Rectal smooth muscle tissue (tissue), 1 donor: ENCODE results near the gene JAGN1.
A peak's percentile ranks its signal among the peaks of the same experiment; 100 is the strongest.

Source experiments
- H3K27ac ChIP-seq: one replicate; pipeline ENCODE4 v1.7.0; 2013; ENCODE audit warnings: low read depth, low read length, inconsistent platforms
- H3K27me3 ChIP-seq: one replicate; pipeline ENCODE4 v1.7.0; 2013; ENCODE audit warnings: low read length; ENCODE audit not compliant: control insufficient read depth, insufficient read depth
- H3K36me3 ChIP-seq: one replicate; pipeline ENCODE4 v1.7.0; 2013; ENCODE audit warnings: low read length; ENCODE audit not compliant: control insufficient read depth, insufficient read depth
- H3K4me1 ChIP-seq: one replicate; pipeline ENCODE4 v1.7.0; 2013; ENCODE audit warnings: low read length; ENCODE audit not compliant: control insufficient read depth, insufficient read depth
- H3K4me3 ChIP-seq: one replicate; pipeline ENCODE4 v1.7.0; 2013; ENCODE audit warnings: low read length
- H3K9ac ChIP-seq: one replicate; pipeline ENCODE4 v1.7.0; 2013; ENCODE audit warnings: low read length

The JAGN1 gene

DNA sequence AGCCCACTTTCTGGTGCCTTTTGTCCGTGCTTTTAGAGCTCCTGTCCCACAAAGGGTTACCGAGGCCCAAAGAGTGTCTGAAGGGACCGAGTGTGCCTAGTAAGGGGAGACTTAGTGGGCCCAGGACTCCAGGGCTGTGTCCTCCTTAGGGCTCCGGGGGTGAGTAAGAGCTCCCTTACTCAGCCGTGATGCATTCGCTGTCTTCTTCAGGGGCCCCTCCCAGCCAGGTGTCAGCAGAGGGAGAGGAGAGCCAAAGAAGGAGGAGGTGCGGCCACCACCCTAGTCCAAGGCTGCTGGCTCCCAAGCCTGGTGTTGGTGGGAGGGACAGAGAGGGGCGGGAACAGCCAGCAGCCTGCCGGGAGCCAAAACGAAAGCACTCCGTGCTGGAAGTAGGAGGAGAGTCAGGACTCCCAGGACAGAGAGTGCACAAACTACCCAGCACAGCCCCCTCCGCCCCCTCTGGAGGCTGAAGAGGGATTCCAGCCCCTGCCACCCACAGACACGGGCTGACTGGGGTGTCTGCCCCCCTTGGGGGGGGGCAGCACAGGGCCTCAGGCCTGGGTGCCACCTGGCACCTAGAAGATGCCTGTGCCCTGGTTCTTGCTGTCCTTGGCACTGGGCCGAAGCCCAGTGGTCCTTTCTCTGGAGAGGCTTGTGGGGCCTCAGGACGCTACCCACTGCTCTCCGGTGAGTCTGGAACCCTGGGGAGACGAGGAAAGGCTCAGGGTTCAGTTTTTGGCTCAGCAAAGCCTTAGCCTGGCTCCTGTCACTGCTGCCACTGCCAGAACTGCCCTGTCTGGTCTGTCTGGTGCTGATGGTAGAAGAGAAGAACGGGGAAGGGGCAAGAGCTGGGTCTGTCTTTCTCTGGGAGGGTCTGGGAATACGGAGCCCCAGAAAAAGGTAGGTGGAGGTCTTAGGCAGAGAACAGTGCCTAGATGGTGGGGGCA lies 26.6 kb downstream of the JAGN1 start, which contains the start of gene IL17RC:
IL17RC (plus strand) TSS at position 365 of the 947 bp plus-strand sequence; CDS start at position 583, 218 bp downstream.
- Histone ChIP-seq H3K9ac (peak within 1 kb of the TSS; percentile 76), H3K4me1 (peaks cover 26% of the 10 kb centered on the region), H3K27me3 (no peaks in the 10 kb centered on the region), H3K4me3 (peak within 1 kb of the TSS; percentile 70), H3K36me3 (no peaks in the 10 kb centered on the region), H3K27ac (peak within 1 kb of the TSS; percentile 94)

DNA sequence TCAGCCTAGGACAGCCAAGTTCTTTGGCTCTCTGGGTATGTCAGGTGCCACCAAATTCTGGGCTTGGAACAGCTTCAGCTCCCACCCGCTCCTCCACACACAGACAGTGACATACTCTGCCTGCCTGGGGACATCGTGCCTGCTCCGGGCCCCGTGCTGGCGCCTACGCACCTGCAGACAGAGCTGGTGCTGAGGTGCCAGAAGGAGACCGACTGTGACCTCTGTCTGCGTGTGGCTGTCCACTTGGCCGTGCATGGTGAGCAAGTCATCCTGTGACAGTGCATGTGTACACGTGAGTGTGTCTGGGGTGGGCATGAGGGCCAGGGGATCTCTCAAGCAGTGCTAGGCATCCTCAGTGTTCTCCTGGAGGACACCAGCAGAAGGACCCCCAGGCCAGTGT lies 27.4 kb downstream of the JAGN1 start:
- Histone ChIP-seq H3K27me3 (no peaks in the 10 kb centered on the region), H3K4me3 (peak overlapping the region; percentile 65), H3K36me3 (no peaks in the 10 kb centered on the region), H3K27ac (peak overlapping the region; percentile 94), H3K4me1 (peaks cover 26% of the 10 kb centered on the region), H3K9ac (no peak overlapping the region)

DNA sequence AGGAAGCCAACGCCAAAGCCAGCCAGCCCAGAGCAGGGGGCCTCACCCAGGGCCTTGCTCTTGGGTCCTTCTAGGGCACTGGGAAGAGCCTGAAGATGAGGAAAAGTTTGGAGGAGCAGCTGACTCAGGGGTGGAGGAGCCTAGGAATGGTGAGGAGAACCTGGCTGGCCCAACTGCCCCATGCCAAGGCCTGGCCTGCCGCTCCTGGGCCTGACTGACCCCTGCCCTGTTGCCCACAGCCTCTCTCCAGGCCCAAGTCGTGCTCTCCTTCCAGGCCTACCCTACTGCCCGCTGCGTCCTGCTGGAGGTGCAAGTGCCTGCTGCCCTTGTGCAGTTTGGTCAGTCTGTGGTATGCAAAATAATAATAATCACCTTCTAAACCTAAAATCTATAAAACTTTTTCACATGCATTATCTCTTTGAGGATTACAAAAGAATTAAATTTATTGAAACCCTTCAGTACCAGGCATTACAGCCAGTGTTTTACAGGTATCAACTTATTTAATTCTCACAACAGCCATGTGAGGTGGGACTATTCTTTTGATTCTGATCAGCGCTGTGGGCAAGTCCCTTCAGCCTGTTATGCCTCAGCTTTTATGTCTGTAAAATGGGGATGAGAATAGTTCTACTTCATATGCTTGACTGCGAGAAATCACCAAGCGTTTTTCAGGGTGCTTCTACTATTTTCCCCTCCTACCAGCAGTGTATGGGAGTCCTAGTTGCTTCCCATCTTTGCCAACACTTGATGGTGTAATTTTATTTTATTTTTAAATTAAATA lies 28.0 kb downstream of the JAGN1 start:
- no peaks in the 10 kb centered on the region for H3K27me3 ChIP-seq
- no peaks in the 10 kb centered on the region for H3K36me3 ChIP-seq
- no peak overlapping the region for H3K9ac ChIP-seq
- peak overlapping the region; percentile 94 for H3K27ac ChIP-seq
- peaks cover 26% of the 10 kb centered on the region for H3K4me1 ChIP-seq
- no peak overlapping the region for H3K4me3 ChIP-seq

DNA sequence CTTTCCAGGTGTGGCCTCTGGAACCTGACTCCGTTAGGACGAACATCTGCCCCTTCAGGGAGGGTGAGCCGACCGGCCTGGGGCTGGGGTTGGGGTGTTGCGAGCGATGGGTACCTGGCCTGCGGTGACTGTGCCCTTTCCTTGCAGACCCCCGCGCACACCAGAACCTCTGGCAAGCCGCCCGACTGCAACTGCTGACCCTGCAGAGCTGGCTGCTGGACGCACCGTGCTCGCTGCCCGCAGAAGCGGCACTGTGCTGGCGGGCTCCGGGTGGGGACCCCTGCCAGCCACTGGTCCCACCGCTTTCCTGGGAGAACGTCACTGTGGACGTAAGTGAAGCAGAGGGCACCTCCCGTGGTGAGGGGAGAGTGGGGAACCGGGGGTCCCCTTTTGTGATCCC lies 37.7 kb downstream of the JAGN1 start:
- H3K4me3 ChIP-seq = no peak overlapping the region
- H3K36me3 ChIP-seq = peaks cover 3% of the 10 kb centered on the region
- peaks cover 2% of the 10 kb centered on the region for H3K4me1 ChIP-seq

GRCh38 chr3:9930804-9931418 lies 40.5 kb downstream of the JAGN1 start:
- Histone ChIP-seq H3K4me3 (no peak overlapping the region), H3K36me3 (no peaks in the 10 kb centered on the region), H3K4me1 (peaks cover 16% of the 10 kb centered on the region), H3K9ac (no peak overlapping the region), H3K27ac (no peak overlapping the region), H3K27me3 (no peaks in the 10 kb centered on the region)

More for the DNA sequence above, 37.7 kb downstream of the JAGN1 start:
- no peaks in the 10 kb centered on the region for H3K27me3 ChIP-seq
- no peak overlapping the region for H3K9ac ChIP-seq
- H3K27ac ChIP-seq = no peak overlapping the region

DNA sequence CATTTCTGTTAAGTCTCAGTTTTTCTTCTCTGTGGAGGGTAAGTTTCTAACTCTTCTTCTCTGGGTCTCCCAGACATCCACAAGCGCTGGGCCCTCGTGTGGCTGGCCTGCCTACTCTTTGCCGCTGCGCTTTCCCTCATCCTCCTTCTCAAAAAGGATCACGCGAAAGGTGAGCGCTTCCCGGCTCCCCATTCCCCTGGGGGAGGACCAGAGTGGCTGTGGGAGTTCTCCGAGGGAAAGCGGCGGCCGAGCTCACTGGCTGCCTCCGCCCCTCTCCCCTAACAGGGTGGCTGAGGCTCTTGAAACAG lies 42.1 kb downstream of the JAGN1 start:
- Histone ChIP-seq H3K27me3 (no peaks in the 10 kb centered on the region), H3K36me3 (no peaks in the 10 kb centered on the region), H3K27ac (peak overlapping the region; percentile 96), H3K4me1 (peaks cover 16% of the 10 kb centered on the region), H3K9ac (peak overlapping the region; percentile 52), H3K4me3 (peak overlapping the region; percentile 89)

GRCh38 chr3:9932843-9933560 lies 42.6 kb downstream of the JAGN1 start:
- H3K4me3 ChIP-seq = peak overlapping the region; percentile 89
- peak overlapping the region; percentile 96 for H3K27ac ChIP-seq
- H3K27me3 ChIP-seq = no peaks in the 10 kb centered on the region
- peak overlapping the region; percentile 75 for H3K9ac ChIP-seq
- H3K4me1 ChIP-seq = peaks cover 16% of the 10 kb centered on the region
- peaks cover 3% of the 10 kb centered on the region for H3K36me3 ChIP-seq

DNA sequence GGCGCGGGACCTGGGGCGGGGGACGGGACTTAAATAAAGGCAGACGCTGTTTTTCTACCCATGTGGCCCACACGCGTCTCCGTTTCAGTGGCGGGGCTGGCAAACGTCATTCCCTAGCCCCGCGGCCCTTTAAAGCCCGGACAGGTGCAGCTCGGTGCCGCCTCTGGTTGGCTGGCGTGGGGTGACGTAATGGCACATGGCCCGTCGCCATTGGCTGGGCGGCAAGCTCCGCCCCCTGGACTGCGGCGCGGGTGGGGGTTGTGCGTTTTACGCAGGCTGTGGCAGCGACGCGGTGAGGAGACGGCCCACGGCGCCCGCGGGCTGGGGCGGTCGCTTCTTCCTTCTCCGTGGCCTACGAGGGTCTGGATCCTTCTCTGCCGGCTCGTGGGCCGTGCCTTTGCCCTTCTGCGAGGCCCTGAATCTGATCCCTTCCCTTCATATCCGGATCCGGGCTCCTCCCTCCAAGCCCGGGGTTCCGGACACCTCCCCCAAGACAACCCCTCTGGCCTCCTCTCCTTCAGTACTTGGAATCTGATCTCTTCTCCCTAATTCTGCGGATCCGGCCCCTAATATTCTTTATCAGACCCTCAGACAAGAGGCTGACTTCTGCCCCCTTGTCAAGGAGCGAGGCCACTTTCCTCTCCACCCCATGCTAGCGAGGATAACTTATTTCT lies 43.3 kb downstream of the JAGN1 start, which contains the start of gene CRELD1:
CRELD1 (plus strand) TSS at position 274 of the 674 bp plus-strand sequence. CDS start 605 bp downstream, outside the sequence.
- peaks cover 16% of the 10 kb centered on the region for H3K4me1 ChIP-seq
- H3K4me3 ChIP-seq = peak within 1 kb of the TSS; percentile 89
- peak within 1 kb of the TSS; percentile 76 for H3K9ac ChIP-seq
- H3K27me3 ChIP-seq = no peaks in the 10 kb centered on the region
- peaks cover 3% of the 10 kb centered on the region for H3K36me3 ChIP-seq
- peak within 1 kb of the TSS; percentile 96 for H3K27ac ChIP-seq

DNA sequence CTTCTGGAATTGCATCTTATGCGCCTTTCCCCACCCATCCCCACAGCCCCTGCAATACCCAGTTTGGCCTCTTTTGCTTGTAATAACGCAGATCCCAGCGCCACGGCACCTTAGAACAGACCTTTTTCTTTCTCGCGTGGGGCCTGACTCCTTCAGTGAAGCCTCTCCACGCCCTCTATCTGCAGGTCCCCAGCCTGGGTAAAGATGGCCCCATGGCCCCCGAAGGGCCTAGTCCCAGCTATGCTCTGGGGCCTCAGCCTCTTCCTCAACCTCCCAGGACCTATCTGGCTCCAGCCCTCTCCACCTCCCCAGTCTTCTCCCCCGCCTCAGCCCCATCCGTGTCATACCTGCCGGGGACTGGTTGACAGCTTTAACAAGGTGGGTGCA lies 43.8 kb downstream of the JAGN1 start:
- Histone ChIP-seq H3K27ac (peak overlapping the region; percentile 96), H3K9ac (peak overlapping the region; percentile 76), H3K4me1 (peaks cover 16% of the 10 kb centered on the region), H3K27me3 (no peaks in the 10 kb centered on the region), H3K4me3 (peak overlapping the region; percentile 89), H3K36me3 (peaks cover 3% of the 10 kb centered on the region)

DNA sequence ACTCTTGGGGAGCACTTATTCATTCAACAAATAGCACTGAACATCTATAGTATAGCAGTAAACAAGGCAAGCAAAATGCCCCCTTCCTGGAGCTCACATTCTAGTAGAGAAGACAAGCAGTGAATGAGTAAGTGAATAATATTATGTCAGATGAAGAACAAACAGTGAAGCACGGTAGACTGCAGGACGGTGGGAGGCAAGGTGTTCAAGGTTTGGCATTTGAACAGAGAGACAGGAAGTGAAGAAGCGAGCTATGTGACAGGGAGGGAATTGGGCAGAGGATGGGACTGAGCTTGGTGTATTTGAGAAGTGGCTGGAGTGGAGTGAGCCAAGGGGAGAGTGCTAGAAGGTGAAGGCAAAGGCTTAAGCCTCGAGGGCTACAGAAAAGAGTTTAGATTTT lies 44.6 kb downstream of the JAGN1 start:
- no peak overlapping the region for H3K27ac ChIP-seq
- H3K9ac ChIP-seq = no peak overlapping the region
- H3K27me3 ChIP-seq = no peaks in the 10 kb centered on the region
- H3K4me3 ChIP-seq = peak overlapping the region; percentile 89
- H3K36me3 ChIP-seq = peaks cover 3% of the 10 kb centered on the region
- peaks cover 16% of the 10 kb centered on the region for H3K4me1 ChIP-seq

- Histone ChIP-seq H3K4me1 (peaks cover 16% of the 10 kb centered on the region), H3K4me3 (no peak overlapping the region), H3K27me3 (no peaks in the 10 kb centered on the region), H3K36me3 (peaks cover 5% of the 10 kb centered on the region), H3K27ac (no peak overlapping the region), H3K9ac (no peak overlapping the region)
Measured at GRCh38 chr3:9935966-9936510, 45.6 kb downstream of the JAGN1 start.
